Measurements from ENCODE around the gene TPPP2. TPM values are rescaled to one million over a fixed set of nuclear protein-coding genes. Genes with fewer than 3 reads are reported as not detected.

Gene TPPP2
- total and polyA plus RNA-seq, 10 of the 15 experiments (the other 5 are each of a cell fraction or from before 2014, with no cell fraction given): not detected

- 55% methylated on average over 8 of the region's 8 CpGs for WGBS (ENCODE audit: insufficient coverage, insufficient replicate concordance, low lambda C conversion rate, missing lambda C conversion rate)
- ChIA-PET POLR2A (no interaction called here), CTCF (interaction anchor here (1.0 kb wide), 1 partner anchor 25 kb away, joined by 4 read pairs; no protein-coding TSS in a partner anchor), RAD21 (ENCODE audit: unreplicated experiment) (interaction anchor here (1.9 kb wide), 1 partner anchor 46 kb away, joined by 7 read pairs; no protein-coding TSS in a partner anchor), SMC1A (ENCODE audit: uncharacterized antibody, unreplicated experiment) (no interaction called here)
- no peaks in the 10 kb centered on the region for H4K20me1 ChIP-seq (ENCODE audit: control insufficient read depth, insufficient read depth)
- peaks cover 0 to 1% of the 10 kb centered on the region in 2 experiments; a peak in 1 of 4 replicates for H3K27me3 ChIP-seq (replicated peaks in 1 of 2; ENCODE audit: control insufficient read depth in 2 of 2, insufficient read depth in 2 of 2, low read length in 1 of 2)
- intact Hi-C loops (cut with micrococcal nuclease; ENCODE audit: unreplicated experiment): no loop called here
- H3K9me3 ChIP-seq (replicated peaks; ENCODE audit: control insufficient read depth, insufficient read depth, low read length): no peaks in the 10 kb centered on the region
- H3K9ac ChIP-seq (ENCODE audit: control insufficient read depth, insufficient read depth, low read length): no peak overlapping the region
- BruUV-seq (replicated peaks): no TSS peak
- H2AFZ ChIP-seq (ENCODE audit: control insufficient read depth, low read depth, low read length): no peak overlapping the region
- ATAC-seq (no peak), FAIRE-seq (no peak), DNase-seq (ENCODE audit: low read depth, low spot score) (no peak)
- no peaks in the 10 kb centered on the region for H3K79me2 ChIP-seq (ENCODE audit: control insufficient read depth, insufficient read depth, low read length)
- H3K36me3 ChIP-seq (ENCODE audit: control insufficient read depth in 2 of 2, insufficient read depth in 2 of 2, low read length in 1 of 2): no peaks in the 10 kb centered on the region
- in situ Hi-C loops (cut with MboI): no loop called here
- TF ChIP-seq, protein P1, sequence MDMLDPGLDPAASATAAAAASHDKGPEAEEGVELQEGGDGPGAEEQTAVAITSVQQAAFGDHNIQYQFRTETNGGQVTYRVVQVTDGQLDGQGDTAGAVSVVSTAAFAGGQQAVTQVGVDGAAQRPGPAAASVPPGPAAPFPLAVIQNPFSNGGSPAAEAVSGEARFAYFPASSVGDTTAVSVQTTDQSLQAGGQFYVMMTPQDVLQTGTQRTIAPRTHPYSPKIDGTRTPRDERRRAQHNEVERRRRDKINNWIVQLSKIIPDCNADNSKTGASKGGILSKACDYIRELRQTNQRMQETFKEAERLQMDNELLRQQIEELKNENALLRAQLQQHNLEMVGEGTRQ (IDR thresholded peaks at IDR 0.05; ENCODE audit: borderline replicate concordance, low read depth, low read length): no peak
- TF ChIP-seq CHD2 (IDR thresholded peaks at IDR 0.05; ENCODE audit: borderline replicate concordance, low read depth, low read length) (no peak), SMC3 (IDR thresholded peaks at IDR 0.05; ENCODE audit: borderline replicate concordance, low read length) (no peak), CEBPZ (IDR thresholded peaks at IDR 0.05; ENCODE audit: low read depth, low read length) (no peak), CBFB (IDR thresholded peaks at IDR 0.05; ENCODE audit: low read depth) (no peak)
- H3K27ac ChIP-seq (ENCODE audit: control insufficient read depth, insufficient read depth): no peak overlapping the region
- H3K4me3 ChIP-seq: no peak overlapping the region
- no peak overlapping the region for H3K4me2 ChIP-seq (ENCODE audit: control insufficient read depth, insufficient read depth)
- H3K4me1 ChIP-seq (ENCODE audit: control insufficient read depth, insufficient read depth, low read length): no peaks in the 10 kb centered on the region
Observed at GRCh38 chr14:21059842-21060613, 30.0 kb downstream of the TPPP2 start.

All from GM12878 (cell line).